Activated naive CD4-positive, alpha-beta T cell treated with Interleukin-2 at 50 U/mL for 16 hours (primary cell): ENCODE results near the gene DSCAML1.

Experiments
- DNase-seq: peaks from one replicate; pipeline ENCODE4 v3.0.0-alpha.2; 2020

The DSCAML1 gene

DNA sequence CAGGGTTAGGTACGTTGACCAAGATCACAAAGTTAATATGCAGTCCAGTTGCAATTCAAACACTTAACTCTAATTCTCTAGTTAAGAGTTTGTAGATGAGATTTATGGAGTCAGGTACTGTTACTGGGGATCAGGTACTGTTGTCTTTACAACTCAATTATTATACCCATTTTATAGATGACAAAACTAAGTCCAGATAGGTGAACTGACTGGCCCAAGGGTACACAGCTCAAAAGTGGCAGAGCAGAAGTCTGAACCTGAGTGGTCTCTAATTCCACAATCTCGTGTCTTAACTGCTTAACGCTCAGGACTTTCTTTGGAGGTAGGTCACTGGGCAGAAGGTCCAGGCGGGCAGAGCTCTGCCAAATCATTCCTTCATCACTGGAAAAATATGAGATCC is 77.5 kb downstream of the DSCAML1 start:
- DNase-seq: no peak

DNA sequence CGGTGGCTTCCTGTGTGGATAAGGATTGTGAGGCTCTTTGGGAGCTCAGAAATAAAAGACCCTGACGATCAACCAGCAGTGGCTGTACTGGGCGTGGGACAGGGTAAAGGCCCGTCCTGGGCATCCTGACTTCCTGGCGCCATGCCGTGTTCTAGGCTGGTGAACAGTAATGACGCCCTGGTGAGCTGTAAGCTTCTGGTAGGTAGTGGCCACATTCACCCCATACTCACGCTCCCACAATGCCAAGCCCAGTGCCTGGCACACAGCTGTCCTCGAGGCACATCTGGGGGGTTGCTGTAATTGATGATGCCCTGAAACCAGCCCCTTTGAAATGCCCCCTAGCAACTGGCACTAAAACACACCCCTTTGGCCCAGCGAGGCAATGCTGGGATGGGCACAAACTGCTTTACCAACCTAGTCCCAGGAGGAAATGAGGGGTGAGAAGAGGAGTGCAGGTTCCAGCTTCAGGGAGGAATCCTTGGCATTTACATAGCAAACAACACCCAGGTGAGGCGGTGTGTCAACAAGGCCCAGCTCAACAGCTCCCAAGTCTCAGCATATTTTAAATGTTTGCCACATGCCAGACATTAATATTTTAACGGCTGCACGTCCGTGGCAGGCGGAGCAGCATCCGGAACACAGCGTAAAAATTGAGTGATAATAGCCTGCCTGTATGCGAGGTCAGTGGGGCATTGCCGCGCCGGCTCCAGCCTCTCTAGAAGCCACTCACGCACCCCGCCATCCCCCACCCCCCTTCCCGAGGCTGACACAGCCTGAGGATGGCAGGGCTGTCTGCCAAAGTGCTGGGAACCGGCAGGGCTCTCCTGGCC is 79.3 kb downstream of the DSCAML1 start:
- no peak for DNase-seq

DNA sequence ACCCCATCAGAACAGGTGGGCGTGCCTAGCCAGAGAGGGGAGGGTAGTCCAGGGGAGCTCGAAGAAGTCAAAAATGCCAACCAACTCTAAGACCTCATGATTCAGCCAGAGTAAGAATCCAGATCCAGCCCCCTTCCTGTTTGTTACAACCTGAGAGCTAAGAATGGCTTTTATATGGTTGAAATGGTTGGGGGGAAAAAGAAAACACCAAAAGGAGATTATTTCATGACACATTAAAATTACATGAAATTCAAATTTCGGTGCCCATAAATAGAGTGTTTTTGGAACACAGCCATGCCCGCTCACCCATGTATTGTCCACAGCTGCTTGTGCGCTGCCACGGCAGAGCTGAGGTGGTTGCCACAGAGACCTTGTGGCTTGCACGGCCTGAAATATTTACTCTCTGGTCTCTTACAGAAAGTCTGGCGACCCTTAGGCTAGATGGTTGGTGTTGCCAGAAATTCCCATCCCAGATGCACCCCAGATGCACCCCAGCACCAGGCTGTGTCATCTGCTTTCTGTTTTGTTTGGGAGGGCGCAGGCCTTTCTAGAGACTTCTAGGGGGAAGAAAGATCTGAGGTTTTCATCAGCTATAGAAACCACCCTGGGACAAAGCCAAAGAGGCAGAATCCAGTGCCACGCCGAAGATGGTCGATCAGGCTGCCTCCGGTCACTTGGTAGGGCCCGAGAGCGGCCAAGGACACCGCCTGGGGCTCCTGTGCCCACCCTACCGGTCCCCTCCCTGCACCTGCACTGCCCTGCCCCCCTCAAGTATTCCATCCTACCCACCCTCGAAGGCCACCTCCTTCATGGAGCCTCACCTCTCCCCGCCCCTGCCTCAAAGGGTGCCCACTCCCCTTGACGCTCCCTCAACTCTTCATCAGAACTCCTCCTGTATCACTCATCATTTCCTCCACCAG is 80.2 kb downstream of the DSCAML1 start:
- no peak for DNase-seq

DNA sequence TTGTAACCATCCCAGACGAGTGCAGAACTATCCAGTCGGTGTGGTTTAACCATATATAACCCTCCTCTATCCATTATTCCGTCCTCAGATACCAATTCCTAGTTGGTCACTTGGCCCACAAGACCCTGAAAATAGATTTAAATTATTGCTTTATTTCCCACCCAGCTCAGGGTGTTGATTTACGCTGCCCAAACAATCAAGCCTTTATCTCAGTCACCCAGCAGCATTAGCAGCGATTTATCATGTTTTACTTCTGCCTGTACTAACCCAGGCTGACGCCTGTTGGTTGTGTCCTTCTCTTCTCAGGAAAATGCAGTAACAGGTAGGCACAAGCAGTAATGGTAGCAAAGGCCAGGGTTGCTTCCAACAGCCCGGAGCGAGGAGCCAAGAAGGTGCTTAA is 81.2 kb downstream of the DSCAML1 start:
- no peak for DNase-seq

DNA sequence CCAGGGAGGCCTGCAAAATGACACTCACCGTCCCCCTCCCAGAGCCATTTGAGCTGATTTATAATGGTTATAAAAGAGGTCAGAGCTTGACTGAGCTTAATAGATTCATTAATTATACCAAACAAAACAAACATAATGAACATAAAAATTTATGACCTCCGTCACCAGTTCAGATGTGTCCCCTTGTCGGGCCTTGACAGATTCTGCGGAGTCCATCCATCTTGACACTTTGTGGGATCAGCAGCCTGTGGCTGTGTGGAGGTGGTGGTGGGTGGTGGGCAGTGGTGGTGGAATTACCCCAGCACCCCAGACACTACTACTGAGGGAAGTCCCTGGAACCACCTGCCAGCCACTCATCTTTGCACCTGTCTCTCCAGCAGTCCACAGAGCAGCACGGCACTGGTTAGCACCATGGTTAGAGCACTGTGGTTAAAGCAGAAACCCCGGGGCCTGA is 83.5 kb downstream of the DSCAML1 start:
- DNase-seq: no peak

DNA sequence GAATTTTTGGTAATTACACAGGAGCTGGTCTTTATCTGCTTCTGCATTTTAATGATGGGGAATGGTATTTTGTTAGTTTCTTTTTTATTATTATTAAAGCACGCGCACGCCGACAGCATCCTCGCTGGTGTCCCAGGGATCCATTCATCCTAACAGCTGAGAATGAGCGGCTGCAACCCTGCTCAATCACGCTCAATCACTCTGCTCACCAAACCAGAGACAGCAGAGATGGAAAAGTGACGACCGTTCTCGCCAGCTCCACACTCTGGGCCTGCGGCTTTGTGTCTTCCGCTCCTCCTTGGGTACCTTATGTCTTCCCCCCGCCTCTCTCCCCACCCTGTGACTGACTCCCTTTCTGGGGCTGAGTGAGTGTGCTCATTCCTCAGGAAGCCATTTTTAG is 84.5 kb downstream of the DSCAML1 start:
- no peak for DNase-seq

DNA sequence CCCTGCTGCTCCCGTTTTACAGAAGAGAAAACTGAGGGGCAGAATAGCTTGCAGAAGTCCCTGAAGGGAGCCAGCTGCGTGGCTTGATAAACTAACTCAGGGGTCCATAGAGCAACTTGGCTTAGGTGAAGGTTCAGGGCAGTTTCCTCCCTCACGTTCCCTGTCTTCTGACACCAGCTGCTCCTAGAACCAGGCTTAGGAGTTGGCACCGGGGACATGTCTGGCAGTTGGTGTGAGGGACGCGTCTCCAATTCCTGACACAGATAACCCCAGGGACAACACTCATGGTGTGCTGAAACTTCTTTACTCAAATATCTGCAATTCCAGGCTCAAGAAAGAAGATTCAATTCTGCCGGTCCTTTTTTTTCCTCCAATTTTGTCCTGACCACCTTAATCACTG is 85.7 kb downstream of the DSCAML1 start:
- DNase-seq: no peak

DNA sequence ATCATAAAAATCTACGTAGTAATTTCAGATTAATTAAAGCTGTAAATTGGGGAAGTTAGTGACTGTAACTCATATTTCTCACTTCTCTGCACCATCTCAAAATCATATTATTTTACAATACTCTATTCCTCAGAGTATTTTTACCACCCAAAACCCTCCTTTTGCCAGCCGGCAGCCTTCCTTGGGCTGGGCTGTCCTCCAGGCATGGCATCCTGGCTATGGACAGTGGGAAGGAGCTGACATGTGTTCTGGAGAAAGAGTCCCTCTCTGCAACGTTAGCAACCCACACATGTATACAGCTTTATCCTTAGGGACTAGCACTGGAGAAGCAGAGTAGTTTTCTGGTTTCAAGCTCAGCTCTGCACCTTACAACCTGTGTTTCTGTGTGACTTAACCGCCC is 86.8 kb downstream of the DSCAML1 start:
- DNase-seq: no peak

DNA sequence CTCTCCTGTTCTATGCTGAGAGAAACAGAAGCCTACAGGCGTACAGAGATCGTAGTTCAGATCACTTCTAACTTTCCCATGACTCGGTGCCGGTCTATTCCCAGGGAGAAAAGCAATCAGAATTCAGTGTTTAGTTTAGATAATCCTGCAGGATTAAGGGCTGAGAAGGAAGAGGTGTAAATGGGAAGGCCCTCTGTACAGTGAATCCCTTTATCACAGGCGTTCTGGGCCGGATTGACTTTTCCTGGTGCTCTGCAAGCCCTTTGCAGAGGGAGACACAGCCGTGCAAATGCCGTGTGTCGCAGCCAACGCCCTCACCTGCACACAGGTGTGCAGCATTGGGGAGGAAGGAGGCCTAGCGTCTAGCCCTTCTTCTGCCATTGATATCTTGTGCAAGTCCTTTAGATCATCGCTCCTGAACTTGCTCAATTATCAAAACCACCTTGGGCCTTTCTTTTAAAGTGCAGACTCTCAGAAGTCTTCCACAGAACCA is 90.6 kb downstream of the DSCAML1 start:
- no peak for DNase-seq

DNA sequence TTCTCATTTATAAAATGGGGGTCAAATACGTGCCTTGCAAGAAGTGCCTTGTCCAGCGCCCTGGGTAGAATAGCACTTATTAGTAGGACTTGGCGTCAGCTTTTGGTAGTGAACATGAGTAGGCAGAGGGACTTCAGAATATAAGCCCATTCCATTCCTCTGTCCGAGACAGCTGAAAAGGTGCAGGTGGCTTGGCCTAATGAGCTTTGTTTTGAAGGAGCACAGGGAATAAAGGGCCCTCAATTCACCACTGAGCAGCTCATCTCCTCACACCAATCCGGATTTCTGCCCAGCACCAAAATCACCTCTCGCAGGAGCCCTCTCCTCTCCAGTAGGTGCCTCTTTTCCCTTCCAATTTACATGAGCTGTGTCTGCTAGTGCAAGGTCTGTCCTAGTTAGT is 91.2 kb downstream of the DSCAML1 start:
- DNase-seq: no peak

DNA sequence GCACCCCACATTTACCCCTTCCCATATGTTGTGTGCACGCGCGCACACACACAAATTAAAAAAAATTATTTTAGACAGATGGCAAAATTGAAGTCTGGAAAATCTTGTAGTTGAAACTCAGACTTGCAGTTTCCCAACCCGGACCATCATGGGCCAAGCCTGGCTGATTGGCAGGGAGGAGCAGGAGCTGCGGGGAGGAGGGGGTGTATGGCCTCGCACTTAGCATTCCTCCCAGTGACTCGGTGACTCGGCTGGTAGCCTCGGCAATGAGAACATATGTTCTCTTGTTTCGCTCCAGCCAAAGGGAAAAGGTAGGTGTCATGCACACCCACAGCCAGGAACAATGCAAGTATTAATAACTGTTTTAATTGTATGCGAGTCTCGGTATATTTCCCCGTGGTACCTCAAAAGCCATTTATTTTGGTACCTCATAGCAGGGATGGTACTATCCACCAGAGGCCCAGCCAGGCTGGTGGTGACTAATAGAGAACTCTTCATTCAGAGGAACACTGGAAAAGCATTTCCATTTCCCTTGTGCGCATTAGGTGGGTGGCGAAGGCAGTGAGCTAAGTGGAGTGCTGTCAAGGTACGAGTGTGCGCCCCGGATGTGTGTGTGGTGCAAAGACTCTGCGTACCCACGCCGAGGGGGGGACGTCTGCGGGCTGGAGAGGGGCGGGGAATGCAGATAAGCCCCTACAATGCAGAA is 92.5 kb downstream of the DSCAML1 start:
- DNase-seq: no peak

DNA sequence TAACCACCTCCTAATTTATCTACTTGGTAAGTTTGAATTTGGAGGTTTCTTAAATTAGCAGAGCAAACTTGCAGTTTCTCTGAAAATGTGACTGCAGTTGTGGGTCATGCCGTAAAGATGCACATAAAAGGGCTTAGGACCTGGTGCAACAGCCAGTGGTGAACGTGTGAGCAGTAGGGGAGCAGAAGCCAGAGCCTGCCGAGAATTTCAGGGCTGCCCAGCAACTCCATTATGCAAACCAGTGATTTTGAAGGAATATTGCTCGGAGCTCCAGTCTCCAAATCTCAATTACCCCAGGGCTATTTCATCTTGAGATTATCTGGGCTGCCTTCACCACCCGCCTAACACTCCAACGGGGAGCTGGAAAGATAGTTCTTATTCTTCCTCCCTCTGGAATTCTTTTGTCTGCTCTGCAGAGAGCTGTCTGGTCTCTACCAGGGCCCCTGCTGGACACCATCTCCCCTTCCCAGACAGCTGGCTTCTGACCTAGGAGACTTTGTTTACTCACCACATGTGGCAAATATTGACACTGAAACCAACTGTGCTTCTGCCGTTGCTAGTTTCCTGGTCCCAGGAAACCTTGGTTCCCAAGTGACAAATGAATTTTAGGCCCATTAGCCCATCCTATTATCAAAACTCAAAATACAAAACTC is 93.9 kb downstream of the DSCAML1 start:
- DNase-seq: no peak

DNA sequence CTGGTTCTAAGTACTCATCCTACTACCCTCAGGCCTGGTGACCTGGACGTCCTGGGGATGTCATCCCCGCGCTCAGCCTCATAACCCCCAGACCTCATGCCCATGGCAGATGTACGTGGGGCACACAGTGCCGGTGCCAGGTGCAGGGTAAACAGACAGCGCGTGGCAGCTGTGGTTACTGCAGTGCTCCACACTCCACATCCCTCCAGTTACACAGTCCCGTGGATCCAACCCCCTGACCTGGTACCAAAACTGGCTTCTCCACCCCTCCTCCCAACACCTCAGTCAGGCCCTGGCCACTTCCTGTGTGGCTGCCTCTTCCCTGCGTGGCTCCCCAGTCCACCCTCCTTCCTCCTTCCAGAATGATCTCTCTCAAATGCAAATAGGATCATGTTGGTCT is 95.2 kb downstream of the DSCAML1 start:
- no peak for DNase-seq

DNA sequence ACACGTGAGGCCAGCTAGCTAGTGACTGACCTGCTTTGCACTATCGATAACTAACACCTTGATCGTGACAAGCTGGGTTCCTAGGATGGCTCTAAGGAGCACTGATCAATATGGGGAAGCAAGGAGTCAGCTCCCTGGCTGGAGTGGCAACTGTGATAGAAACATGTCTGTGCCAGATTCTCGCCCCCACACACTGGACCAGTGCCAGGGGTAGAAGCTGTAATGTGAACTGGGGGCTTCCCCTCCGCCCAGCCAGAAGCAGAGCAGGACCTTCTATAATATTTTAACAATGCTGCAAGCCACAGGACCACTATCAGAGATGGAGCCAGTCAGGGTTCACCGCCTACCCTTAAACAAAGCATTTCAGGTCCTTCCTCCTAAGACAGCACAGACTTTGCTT is 96.5 kb downstream of the DSCAML1 start:
- DNase-seq: no peak

DNA sequence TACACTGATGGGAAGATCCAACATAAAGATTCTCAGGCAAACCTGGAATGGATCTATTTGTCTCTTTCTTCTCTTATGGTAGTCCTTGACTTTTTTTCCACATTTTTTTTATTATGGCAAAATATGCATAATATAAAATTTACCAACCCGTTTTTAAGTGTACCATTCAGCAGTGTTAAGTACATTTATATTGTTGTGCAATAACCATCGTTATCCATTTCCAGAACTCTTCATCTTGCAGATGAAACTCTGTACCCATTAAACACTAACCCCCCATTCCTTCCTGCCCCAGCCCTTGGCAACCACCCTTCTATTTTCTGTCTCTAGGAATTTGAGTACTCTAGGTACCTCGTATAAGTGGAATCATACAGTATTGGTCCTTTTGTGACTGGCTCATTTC is 99.7 kb downstream of the DSCAML1 start:
- DNase-seq: no peak

DNA sequence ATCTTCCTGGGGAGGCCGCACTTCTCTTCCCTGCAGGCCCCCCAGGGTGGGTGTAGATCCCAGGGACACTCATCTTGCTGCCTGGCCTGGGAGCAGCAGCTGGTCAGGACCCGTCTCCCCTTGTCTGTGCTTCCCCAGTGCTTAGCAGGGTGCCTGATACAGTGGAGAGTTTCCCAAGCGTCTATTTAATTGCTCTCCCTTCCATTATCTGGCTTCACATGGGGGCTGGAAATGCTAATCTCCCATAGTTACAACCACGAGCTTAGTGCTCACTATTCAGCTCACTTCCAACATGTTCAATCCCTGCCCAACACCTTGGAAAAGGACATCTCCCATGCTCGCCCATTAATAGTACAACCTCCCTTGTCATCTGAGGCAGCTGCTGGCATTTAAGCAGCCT is 100.5 kb downstream of the DSCAML1 start:
- DNase-seq: no peak

DNA sequence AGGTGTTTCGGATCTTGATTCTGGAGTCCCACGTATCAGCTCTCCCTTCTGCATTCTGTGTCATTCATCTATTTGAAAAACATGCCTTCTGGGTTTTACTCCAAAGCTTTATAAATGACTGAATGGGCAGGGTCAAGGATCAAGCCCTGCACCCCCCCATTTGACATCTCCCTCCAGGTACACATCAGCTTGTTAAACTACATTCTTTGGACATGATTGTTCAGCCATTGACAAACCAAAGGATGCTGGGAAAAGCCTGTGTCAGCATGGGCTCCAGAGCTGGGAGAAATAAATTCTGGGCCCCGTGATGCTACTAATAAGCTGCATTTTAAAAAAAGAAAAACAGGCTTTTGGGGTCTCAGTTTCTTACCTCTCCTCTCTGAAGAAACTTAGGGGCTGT is 103.7 kb downstream of the DSCAML1 start:
- no peak for DNase-seq

DNA sequence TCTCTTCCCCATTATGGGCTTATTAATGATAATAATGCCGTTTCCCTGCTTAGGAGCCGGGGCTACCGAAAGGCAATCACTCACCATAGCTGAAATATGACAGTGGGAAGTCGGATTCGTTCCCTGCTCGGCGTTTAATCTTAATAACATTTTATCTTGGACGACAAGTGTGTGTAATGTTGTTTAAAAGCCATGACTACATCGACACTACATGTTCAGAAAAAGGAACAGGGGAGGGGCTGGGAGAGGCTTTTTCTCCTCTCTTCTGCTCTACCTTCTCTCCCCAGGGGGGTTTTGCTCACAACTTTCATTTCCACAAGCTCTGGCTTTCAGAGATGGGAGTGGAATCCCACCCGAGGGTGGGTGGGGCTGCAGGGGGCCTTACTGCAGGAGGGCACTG is 105.5 kb downstream of the DSCAML1 start:
- no peak for DNase-seq

DNA sequence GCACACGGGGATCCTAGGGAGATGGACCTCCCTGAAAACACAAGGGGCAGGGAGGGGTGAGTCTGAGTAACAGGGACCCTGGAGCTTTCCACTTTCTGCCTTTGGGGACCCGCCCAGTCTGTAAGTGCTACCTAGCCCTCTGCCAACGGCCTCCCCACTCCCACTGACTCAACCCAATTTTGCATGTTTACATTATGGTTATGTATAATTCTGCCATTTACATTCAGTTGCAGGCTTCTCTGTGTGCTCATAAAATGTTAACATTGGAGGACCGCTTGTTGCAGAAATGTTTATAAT is 105.8 kb downstream of the DSCAML1 start:
- no peak for DNase-seq

DNA sequence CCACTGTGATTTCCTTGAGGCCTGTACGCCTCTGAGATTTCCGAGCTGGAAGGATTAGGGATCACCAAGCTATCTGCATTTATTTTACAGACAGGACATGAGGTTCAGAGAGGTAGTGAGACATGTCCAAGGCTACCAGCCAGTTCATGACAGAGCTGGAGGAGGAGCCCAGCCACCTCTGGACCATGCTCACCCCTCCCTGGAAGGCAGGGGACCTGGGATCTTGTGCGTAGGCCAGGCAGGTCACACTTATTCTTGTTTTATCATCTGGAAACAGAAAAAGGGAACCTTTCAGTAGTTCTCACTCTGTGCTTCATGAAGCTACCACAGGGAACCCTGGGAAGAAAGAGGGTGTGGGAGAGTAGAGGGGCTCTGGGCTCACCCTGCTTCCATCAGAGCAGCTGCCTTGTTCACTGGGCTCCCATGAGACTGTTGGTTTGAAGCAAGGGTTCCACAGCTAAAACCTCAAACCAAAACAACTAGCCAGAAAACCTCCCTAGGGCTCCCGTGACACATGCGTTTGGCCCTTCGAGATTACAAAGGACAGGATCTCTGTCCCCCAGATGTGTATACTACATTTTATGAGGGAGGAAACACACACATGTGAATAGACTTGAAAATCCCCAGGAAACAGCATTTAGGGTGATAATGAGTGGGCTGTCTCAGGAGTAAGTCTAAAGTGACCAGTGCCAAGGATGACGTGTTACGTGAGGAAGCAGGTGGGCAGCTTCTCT is 106.4 kb downstream of the DSCAML1 start:
- DNase-seq: no peak

DNA sequence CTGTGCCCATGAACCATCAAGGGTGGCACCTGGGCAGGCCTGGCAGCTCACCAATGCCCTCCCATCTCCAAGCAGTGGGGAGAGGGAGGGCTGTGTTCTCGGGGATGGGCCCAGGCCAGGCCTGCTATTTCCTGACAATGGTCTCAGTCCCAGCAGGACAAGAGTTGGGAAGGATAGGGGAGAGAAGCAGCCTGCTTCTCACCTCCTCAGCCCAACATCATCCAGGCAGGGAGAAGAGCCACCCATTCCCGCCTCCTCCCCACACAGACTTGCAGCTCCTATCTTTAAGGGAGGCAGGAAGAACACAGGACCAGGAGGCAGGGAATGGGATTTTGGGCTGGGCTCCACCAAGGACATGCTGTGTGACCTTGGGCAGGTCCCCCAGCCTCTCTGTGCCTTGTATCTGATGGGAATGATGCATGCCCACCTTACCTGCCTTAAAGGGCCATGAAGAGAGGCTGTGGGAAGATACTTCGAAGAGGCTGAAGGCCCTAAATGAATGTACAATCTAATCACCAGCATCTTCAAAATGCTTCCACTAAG is 108.7 kb downstream of the DSCAML1 start:
- DNase-seq: no peak

DNA sequence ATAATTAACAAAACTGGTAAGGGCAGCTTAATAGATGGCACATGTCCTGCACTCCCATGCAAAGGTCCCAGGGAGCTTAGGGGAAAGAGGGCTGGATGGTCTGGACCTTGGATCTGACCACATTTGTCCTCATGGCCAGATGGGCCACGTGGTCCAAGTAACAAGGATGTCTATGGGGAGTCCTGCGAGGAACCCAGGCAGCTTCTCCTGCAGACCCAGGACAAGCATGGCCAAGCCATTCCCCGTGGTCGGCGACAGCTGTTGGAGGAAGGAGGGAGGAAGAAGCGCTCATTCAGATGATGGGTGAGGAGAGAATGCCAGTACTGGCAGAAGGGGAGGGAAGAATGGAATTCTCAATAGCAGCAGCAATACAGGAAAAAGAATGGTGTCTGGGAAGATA is 109.2 kb downstream of the DSCAML1 start:
- no peak for DNase-seq
